ENCODE data around the gene PIGR. TPM values are rescaled to one million over a fixed set of nuclear protein-coding genes. Genes with fewer than 3 reads are reported as not detected.

The PIGR gene
- total RNA-seq, 2 experiments from 2014 or later: not detected

GRCh38 chr1:206922524-206922923 is 23.7 kb downstream of the PIGR start:
- Histone ChIP-seq H3K4me3 (ENCODE audit: low read length) (peak overlapping the region; percentile 80), H3K36me3 (ENCODE audit: insufficient read depth, low read length) (peaks cover 12% of the 10 kb centered on the region), H3K27me3 (ENCODE audit: control insufficient read depth in 1 of 2, insufficient read depth in 2 of 2, low read length in 2 of 2) (no peaks in the 10 kb centered on the region), H3K27ac (ENCODE audit: low read depth in 1 of 2, low read length in 2 of 2) (peak overlapping the region; percentile 81 to 95), H3K9me3 (ENCODE audit: control insufficient read depth in 1 of 2, insufficient read depth in 1 of 2, low read length in 2 of 2) (no peaks in the 10 kb centered on the region), H3K4me1 (ENCODE audit: insufficient read depth, low read length) (peaks cover 65% of the 10 kb centered on the region)
- Mint-ChIP-seq H3K4me3 (no peak overlapping the region), H3K4me1 (ENCODE audit: low read depth) (peaks cover 33% of the 10 kb centered on the region), H3K27me3 (no peaks in the 10 kb centered on the region), H3K36me3 (ENCODE audit: low read depth) (peaks cover 44% of the 10 kb centered on the region), H3K9me3 (no peaks in the 10 kb centered on the region), H3K27ac (no peak overlapping the region)
- TF ChIP-seq CTCF (IDR thresholded peaks at IDR 0.05): no peak
- DNase-seq: peak in 1 of 14 experiments; percentile 31
- ChIA-PET POLR2A (interaction anchor here (0.9 to 12.9 kb wide), 28 partner anchors 10 to 452 kb away, joined by 3 to 384 read pairs (median 7); partner anchors contain the start of genes CD55, IKBKE, IL19 and IL24), CTCF (interaction anchor here (0.6 to 3.8 kb wide), 8 partner anchors 10 to 378 kb away, joined by 3 to 22 read pairs (median 4); partner anchors contain the start of gene EIF2D)
- intact Hi-C loops (cut with DNase I, micrococcal nuclease): loop anchor here (2.0 to 10.0 kb wide), 2 partner anchors 130 to 392 kb away; partner anchors contain the start of gene PFKFB2 (in 1 of the 2)
- ATAC-seq (ENCODE audit: poor library complexity): no peak

- Histone ChIP-seq H3K27ac (ENCODE audit: low read depth in 1 of 2, low read length in 2 of 2) (peak within 1 kb of the TSS; percentile 81 to 95), H3K9me3 (ENCODE audit: control insufficient read depth in 1 of 2, insufficient read depth in 1 of 2, low read length in 2 of 2) (no peaks in the 10 kb centered on the region), H3K36me3 (ENCODE audit: insufficient read depth, low read length) (peaks cover 19% of the 10 kb centered on the region), H3K27me3 (ENCODE audit: control insufficient read depth in 1 of 2, insufficient read depth in 2 of 2, low read length in 2 of 2) (no peaks in the 10 kb centered on the region), H3K4me1 (ENCODE audit: insufficient read depth, low read length) (peaks cover 69% of the 10 kb centered on the region), H3K4me3 (ENCODE audit: low read length) (peak within 1 kb of the TSS; percentile 80)
- H3K27me3 Mint-ChIP-seq: no peaks in the 10 kb centered on the region
- ChIA-PET POLR2A (interaction anchor here (0.8 to 12.9 kb wide), 39 partner anchors 9 to 452 kb away, joined by 3 to 384 read pairs (median 5); partner anchors contain the start of genes CD55, IKBKE, IL19 and IL24), CTCF (interaction anchor here (0.9 to 3.8 kb wide), 8 partner anchors 10 to 377 kb away, joined by 3 to 22 read pairs (median 4); partner anchors contain the start of gene EIF2D)
- intact Hi-C loops (cut with DNase I, micrococcal nuclease): loop anchor here (2.0 to 10.0 kb wide), 2 partner anchors 131 to 393 kb away; partner anchors contain the start of gene PFKFB2 (in 1 of the 2)
- H3K9me3 Mint-ChIP-seq: no peaks in the 10 kb centered on the region
- H3K4me3 Mint-ChIP-seq: no peak within 1 kb of the TSS
- peaks cover 36% of the 10 kb centered on the region for H3K4me1 Mint-ChIP-seq (ENCODE audit: low read depth)
- DNase-seq (peak in 11 of 14 experiments; percentile 29 to 89 (median 53)), ATAC-seq (ENCODE audit: poor library complexity) (peak; percentile 50)
- no peak for TF ChIP-seq CTCF (IDR thresholded peaks at IDR 0.05)
- no peak within 1 kb of the TSS for H3K27ac Mint-ChIP-seq
- peaks cover 51% of the 10 kb centered on the region for H3K36me3 Mint-ChIP-seq (ENCODE audit: low read depth)
Measured at GRCh38 chr1:206921772-206922265, 24.4 kb downstream of the PIGR start, which contains the start of gene FCMR. FCMR (minus strand) TSS chr1:206921941; CDS start chr1:206921854, 87 bp downstream.

- peaks cover 88% of the 10 kb centered on the region for H3K36me3 Mint-ChIP-seq (ENCODE audit: low read depth)
- peak overlapping the region; percentile 28 to 95 for H3K27ac ChIP-seq (ENCODE audit: low read depth in 1 of 2, low read length in 2 of 2)
- POLR2A ChIA-PET: interaction anchor here (1.0 to 12.9 kb wide), 6 partner anchors 14 to 183 kb away, joined by 3 to 384 read pairs (median 10); partner anchors contain the start of gene IL24
Measured at GRCh38 chr1:206918076-206918475, 28.2 kb downstream of the PIGR start.

More at GRCh38 chr1:206918076-206918475, 28.2 kb downstream of the PIGR start:
- intact Hi-C loops (cut with DNase I, micrococcal nuclease): loop anchor here (5.0 to 10.0 kb wide), 2 partner anchors 361 to 443 kb away; partner anchors contain the start of gene IKBKE (in 1 of the 2)
- no peaks in the 10 kb centered on the region for H3K9me3 ChIP-seq (ENCODE audit: control insufficient read depth in 1 of 2, insufficient read depth in 1 of 2, low read length in 2 of 2)
- Mint-ChIP-seq H3K27me3 (no peaks in the 10 kb centered on the region), H3K4me1 (ENCODE audit: low read depth) (peaks cover 67% of the 10 kb centered on the region), H3K27ac (no peak overlapping the region), H3K9me3 (no peaks in the 10 kb centered on the region), H3K4me3 (no peak overlapping the region)
- ATAC-seq (ENCODE audit: poor library complexity) (no peak), DNase-seq (peak in 1 of 14 experiments; percentile 27)
- peaks cover 56% of the 10 kb centered on the region for H3K36me3 ChIP-seq (ENCODE audit: insufficient read depth, low read length)
- H3K27me3 ChIP-seq (ENCODE audit: control insufficient read depth in 1 of 2, insufficient read depth in 2 of 2, low read length in 2 of 2): no peaks in the 10 kb centered on the region
- H3K4me3 ChIP-seq (ENCODE audit: low read length): peak overlapping the region; percentile 80
- CTCF ChIA-PET: interaction anchor here (0.7 to 3.0 kb wide), 5 partner anchors 13 to 184 kb away, joined by 3 to 22 read pairs (median 3); no protein-coding TSS in a partner anchor
- peaks cover 78% of the 10 kb centered on the region for H3K4me1 ChIP-seq (ENCODE audit: insufficient read depth, low read length)
- TF ChIP-seq CTCF (IDR thresholded peaks at IDR 0.05): no peak

All from CD4-positive, alpha-beta T cell (primary cell).